Right lobe of liver (tissue), 4 donors: ENCODE data around the gene GMNN.

ENCODE experiments used
- POLR2A ChIP-seq: fragments of 450-650 bp; IDR thresholded peaks from one replicate; pipeline ENCODE4 v1.6.1; 2017; ENCODE audit warnings: antibody characterized with exemption, mild to moderate bottlenecking
- TF ChIP-seq, protein P1 (sequence below), 4 donors: fragments of 200-600 bp in 3 of 4; fragments of 450-650 bp in 1 of 4; IDR thresholded peaks; one replicate each; pipeline versions ENCODE4 v1.5.1 to v1.8.0; 2016 to 2022; ENCODE audit warnings: antibody characterized with exemption in 4 of 4, mild to moderate bottlenecking in 2 of 4
- donor health status: DM: no; HTN: no; CAD: no.
- donor health status: DM: no; HTN: no; CAD: no.
- donor health status: DM: no; HTN: yes; CAD: no.

DNA sequence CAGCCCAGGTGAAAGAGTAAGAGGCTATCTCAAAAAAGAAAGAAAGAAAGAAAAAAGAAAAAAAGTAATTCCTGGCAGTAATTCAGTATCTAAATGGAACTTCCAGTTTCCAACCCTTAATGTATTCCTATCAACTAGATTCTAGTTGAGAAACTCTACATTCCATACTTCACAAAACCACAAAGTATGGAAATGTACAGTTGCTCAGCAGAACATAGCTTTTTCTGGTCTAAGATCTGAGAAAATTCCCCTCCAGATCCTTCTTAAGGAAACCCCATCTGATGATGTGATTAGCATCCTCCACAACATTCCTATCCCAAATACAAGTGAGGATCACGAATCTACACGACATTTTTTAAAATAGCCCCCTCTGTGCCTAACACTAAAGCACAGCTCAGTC lies 20.4 kb downstream of the GMNN start:
- TF ChIP-seq, protein P1, sequence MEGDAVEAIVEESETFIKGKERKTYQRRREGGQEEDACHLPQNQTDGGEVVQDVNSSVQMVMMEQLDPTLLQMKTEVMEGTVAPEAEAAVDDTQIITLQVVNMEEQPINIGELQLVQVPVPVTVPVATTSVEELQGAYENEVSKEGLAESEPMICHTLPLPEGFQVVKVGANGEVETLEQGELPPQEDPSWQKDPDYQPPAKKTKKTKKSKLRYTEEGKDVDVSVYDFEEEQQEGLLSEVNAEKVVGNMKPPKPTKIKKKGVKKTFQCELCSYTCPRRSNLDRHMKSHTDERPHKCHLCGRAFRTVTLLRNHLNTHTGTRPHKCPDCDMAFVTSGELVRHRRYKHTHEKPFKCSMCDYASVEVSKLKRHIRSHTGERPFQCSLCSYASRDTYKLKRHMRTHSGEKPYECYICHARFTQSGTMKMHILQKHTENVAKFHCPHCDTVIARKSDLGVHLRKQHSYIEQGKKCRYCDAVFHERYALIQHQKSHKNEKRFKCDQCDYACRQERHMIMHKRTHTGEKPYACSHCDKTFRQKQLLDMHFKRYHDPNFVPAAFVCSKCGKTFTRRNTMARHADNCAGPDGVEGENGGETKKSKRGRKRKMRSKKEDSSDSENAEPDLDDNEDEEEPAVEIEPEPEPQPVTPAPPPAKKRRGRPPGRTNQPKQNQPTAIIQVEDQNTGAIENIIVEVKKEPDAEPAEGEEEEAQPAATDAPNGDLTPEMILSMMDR (IDR thresholded peaks at IDR 0.05) = no peak
- TF ChIP-seq POLR2A = no peak
